Heart right ventricle (tissue), 16 donors: ENCODE measurements around the gene INSM1. TPM values are rescaled to one million over a fixed set of nuclear protein-coding genes. Genes with fewer than 3 reads are reported as not detected.

Source experiments
- ATAC-seq, 8 donors: fragments of 200-7000 bp; cut with Tn5 transposase; one replicate each; pipeline ENCODE4 v1.9.1; 2020; ENCODE audit warnings: mild to moderate bottlenecking in 8 of 8, moderate library complexity in 8 of 8, moderate number of reproducible peaks in 1 of 8
- DNase-seq, 2 donors: peaks; one replicate each; pipeline ENCODE4 v3.0.0-alpha.2; 2020
- H3K27ac ChIP-seq, 10 donors: fragments of 200-600 bp; sonication (generic) in 2 of 10; one replicate each; pipeline versions ENCODE4 v1.5.0 to v1.8.0; 2020 to 2022; ENCODE audit warnings: mild to moderate bottlenecking in 3 of 10
- H3K27me3 ChIP-seq, 7 donors: fragments of 200-600 bp; one replicate each; pipeline ENCODE4 v1.8.0; 2021 to 2022; ENCODE audit warnings: mild to moderate bottlenecking in 2 of 7
- H3K36me3 ChIP-seq, 9 donors: fragments of 200-600 bp; sonication (generic) in 1 of 9; one replicate each; pipeline versions ENCODE4 v1.5.0 to v1.8.0; 2020 to 2022; ENCODE audit warnings: mild to moderate bottlenecking in 2 of 9
- H3K4me1 ChIP-seq, 9 donors: fragments of 200-600 bp; sonication (generic) in 1 of 9; one replicate each; pipeline versions ENCODE4 v1.5.0 to v1.8.0; 2020 to 2022; ENCODE audit warnings: mild to moderate bottlenecking in 4 of 9
- H3K4me3 ChIP-seq, 10 donors: fragments of 200-600 bp; sonication (generic) in 2 of 10; one replicate each; pipeline versions ENCODE4 v1.5.0 to v1.8.0; 2020 to 2022; ENCODE audit warnings: mild to moderate bottlenecking in 7 of 10, moderate library complexity in 2 of 10
- H3K9me3 ChIP-seq, 11 donors: fragments of 200-600 bp in 10 of 11; sonication (generic) in 2 of 11; one replicate each; pipeline versions ENCODE4 v1.5.0 to v1.8.0; 2013 to 2022; ENCODE audit warnings: mild to moderate bottlenecking in 2 of 11, control low read depth in 1 of 11, moderate library complexity in 1 of 11
- CTCF ChIP-seq, 9 donors: fragments of 200-600 bp; sonication (generic) in 2 of 9; IDR thresholded peaks; one replicate each; pipeline versions ENCODE4 v1.5.0 to v1.8.0; 2021 to 2022; ENCODE audit warnings: antibody characterized with exemption in 9 of 9, mild to moderate bottlenecking in 5 of 9, moderate library complexity in 1 of 9
- WGBS, 2 donors: extraction: QIAGEN DNeasy Blood & Tissue Kit; methylation state at CpG; one replicate each; pipeline ENCODE4 v1.1.7; 2013; ENCODE audit warnings: inconsistent platforms in 1 of 2; 5-methylcytosine and 5-hydroxymethylcytosine counted together
- intact Hi-C, 10 donors: fragments of 100-400 bp; cut with DNase I; formaldehyde crosslinking; loops; one replicate each; pipeline versions ENCODE4 v1.11.1 to v1.14.2; 2022
- polyA plus RNA-seq, 2 donors: library from polyadenylated mRNA; stranded (reverse); fragments of 200-250 nt; gene quantifications; one replicate each; pipeline ENCODE4 v1.2.3, GENCODE V29; 2013
- total RNA-seq, 10 donors: library from RNA; stranded (reverse); fragmentation: NEBNext Ultra II Directional in 3 of 10; extraction: Animal tissue kit (Norgen Biotek cat#: 25700) in 3 of 10; gene quantifications; one replicate each; pipeline versions ENCODE4 v1.2.1 to v1.2.4, GENCODE V29; 2021 to 2023
- donor health status: Arrhythmogenic right ventricular cardiomyopathy.
- donor health status: ischemic (EF 13 %, LVEDD 7.1; RV severe dilation, severe dysfunction).
- donor health status: healthy with polysubstance abuse.
- donor health status: DM: no; HTN: yes; CAD: no.
- donor health status: DM: no; HTN: no; CAD: no.
- donor health status: ischemic (EF 25% LVEDD 6.9; RV normal size, moderate dysfunction).
- donor health status: ischemic (EF 25% LVEDD 5.7; RV mildly dilated, moderate dysfunction).
- donor health status: healthy.
- donor health status: DM: yes; HTN: yes; CAD: no.
- donor health status: Ischemic cardiomyopathy.
- donor health status: ischemic (EF 35%, LVEDD 5.7; RV mildly dilated, moderate dysfunction).
- donor health status: nonischemic (EF 11% LVEDD 7.7; RV severe dilation, severe dysfunction).
- donor health status: DM: yes; HTN: yes; CAD: no.
- donor health status: PGD.
- donor health status: ischemic (EF 29% LVEDD 5.4; RV normal size, mild dysfunction).
- donor health status: nonischemic (EF 23%, LVEDD 6.1; RV moderate dilation, normal function).

The INSM1 gene
- total and polyA plus RNA-seq, 12 donors = 0.01 to 0.09 (median 0.07) TPM; not detected in 9

- TF ChIP-seq CTCF (IDR thresholded peaks at IDR 0.05) = no peak
- no peak overlapping the region for H3K27ac ChIP-seq
- H3K9me3 ChIP-seq = peaks cover 0 to 6% (median 0%) of the 10 kb centered on the region in 11 donors
- H3K27me3 ChIP-seq = peaks cover 0 to 74% (median 56%) of the 10 kb centered on the region in 7 donors
- H3K36me3 ChIP-seq = no peaks in the 10 kb centered on the region
- no peak for ATAC-seq
- no peak overlapping the region for H3K4me3 ChIP-seq
- 59 to 60% methylated on average over 8 of the region's 8 CpGs for WGBS, 2 donors
- no peak for DNase-seq
- intact Hi-C loops = no loop called here
- H3K4me1 ChIP-seq = no peaks in the 10 kb centered on the region
Observed at GRCh38 chr20:20375862-20376261, 8.0 kb downstream of the INSM1 start.

GRCh38 chr20:20386192-20386591 is 18.3 kb downstream of the INSM1 start:
- H3K27me3 ChIP-seq = peaks cover 0 to 27% (median 25%) of the 10 kb centered on the region in 7 donors
- no peak for ATAC-seq
- H3K4me1 ChIP-seq = no peaks in the 10 kb centered on the region
- 64 to 74% methylated on average over 9 of the region's 9 CpGs for WGBS, 2 donors
- TF ChIP-seq CTCF (IDR thresholded peaks at IDR 0.05) = no peak
- no peak overlapping the region for H3K27ac ChIP-seq
- DNase-seq = no peak
- intact Hi-C loops = no loop called here
- H3K9me3 ChIP-seq = no peaks in the 10 kb centered on the region
- no peak overlapping the region for H3K4me3 ChIP-seq
- peaks cover 0 to 19% (median 0%) of the 10 kb centered on the region in 9 donors for H3K36me3 ChIP-seq

GRCh38 chr20:20390393-20390792 is 22.5 kb downstream of the INSM1 start:
- TF ChIP-seq CTCF (IDR thresholded peaks at IDR 0.05) = no peak
- DNase-seq (no peak), ATAC-seq (no peak)
- peaks cover 0 to 13% (median 0%) of the 10 kb centered on the region in 9 donors for H3K4me1 ChIP-seq
- H3K27me3 ChIP-seq = peaks cover 0 to 3% (median 0%) of the 10 kb centered on the region in 7 donors
- no peaks in the 10 kb centered on the region for H3K9me3 ChIP-seq
- H3K36me3 ChIP-seq = peaks cover 0 to 54% (median 4%) of the 10 kb centered on the region in 9 donors
- intact Hi-C loops = no loop called here
- no peak overlapping the region for H3K27ac ChIP-seq
- H3K4me3 ChIP-seq = no peak overlapping the region
- WGBS, 2 donors = 96 to 97% methylated on average over 9 of the region's 9 CpGs

GRCh38 chr20:20391115-20391514 is 23.2 kb downstream of the INSM1 start:
- Histone ChIP-seq H3K27me3 (no peaks in the 10 kb centered on the region), H3K36me3 (peaks cover 0 to 61% (median 4%) of the 10 kb centered on the region in 9 donors)

More at GRCh38 chr20:20391115-20391514, 23.2 kb downstream of the INSM1 start:
- 93 to 96% methylated on average over 4 of the region's 4 CpGs for WGBS, 2 donors
- DNase-seq (no peak), ATAC-seq (no peak)
- TF ChIP-seq CTCF (IDR thresholded peaks at IDR 0.05) = no peak
- peaks cover 0 to 13% (median 0%) of the 10 kb centered on the region in 9 donors for H3K4me1 ChIP-seq
- H3K4me3 ChIP-seq = no peak overlapping the region
- no peak overlapping the region for H3K27ac ChIP-seq
- H3K9me3 ChIP-seq = no peaks in the 10 kb centered on the region
- intact Hi-C loops = no loop called here
